ENCODE data around the gene ZBTB25.

Gene ZBTB25

DNA sequence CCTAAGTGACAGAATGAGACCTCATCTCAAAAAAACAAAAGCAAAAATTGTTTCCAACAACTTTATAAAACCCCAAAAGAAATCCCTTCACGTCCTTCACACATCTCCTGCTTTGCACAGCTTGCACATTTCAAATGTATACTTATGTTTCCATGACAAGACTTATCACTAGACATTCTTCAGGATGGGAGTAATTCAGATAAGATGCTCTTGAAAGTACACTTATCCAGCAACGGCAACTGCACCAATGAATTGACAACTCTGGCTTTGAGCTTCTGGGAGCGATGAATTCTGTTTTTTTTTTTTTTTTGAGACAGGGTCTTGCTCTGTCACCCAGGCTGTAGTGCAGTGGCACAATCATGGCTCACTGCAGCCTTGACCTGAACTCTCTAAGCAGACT, 69.1 kb downstream of the ZBTB25 start:
- no peak for DNase-seq

DNA sequence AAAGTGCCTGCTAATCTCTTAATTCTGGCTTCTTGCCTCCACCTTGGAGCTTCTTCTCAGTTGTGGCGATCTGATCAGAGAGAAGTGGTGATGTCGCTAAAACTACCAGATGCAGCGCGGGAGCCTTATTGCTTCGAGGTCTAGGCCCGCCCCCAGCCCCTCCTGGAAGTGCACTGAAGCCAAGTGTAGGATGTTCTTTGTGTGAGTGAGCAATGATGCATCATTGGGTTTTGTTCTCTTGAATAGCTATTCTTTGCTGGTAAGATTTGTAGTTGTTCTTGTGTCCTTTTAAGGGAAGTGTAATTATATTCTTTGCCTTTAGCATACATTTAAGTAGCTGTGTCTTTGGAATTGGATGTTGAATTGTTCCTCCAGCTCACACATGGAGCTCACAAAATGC, 79.7 kb downstream of the ZBTB25 start:
- no peak for DNase-seq

DNA sequence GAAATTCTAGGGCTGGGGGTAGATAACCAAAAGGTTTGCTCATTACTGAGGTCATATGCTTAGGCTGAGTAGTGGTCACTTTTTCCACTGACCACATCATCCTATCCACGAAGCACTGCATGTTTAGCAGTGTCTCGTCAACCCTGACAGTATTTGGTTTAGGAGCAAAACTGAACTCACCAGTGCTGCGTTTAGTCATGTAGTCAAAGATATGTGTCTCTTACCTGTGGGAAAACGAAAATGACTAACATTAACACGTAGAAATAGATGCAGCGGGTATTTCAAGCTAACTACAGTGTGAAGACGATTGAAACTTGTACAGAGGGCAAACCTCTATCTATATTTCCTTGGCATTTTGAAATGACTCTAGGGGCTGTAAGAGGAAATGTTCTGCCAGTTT, 80.9 kb downstream of the ZBTB25 start:
- DNase-seq = no peak

DNA sequence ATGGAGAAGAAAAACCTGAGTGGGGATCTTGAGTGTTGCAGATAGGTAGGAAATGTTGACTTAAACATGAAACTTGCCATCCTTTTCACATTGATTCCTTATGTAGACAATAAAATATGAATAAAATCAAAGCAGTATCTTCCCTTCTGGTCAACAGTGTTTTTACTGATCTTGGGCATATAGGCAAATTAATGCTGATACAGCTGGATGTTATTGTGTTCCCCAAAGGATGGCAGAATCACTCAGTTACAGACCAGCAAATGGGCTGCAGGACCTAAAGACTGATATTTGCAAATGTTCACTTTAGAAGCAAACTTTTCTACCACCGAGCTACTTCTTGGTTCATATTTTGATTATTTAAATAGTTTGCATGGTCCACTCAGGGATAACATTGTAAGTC, 81.6 kb downstream of the ZBTB25 start:
- DNase-seq = no peak

DNA sequence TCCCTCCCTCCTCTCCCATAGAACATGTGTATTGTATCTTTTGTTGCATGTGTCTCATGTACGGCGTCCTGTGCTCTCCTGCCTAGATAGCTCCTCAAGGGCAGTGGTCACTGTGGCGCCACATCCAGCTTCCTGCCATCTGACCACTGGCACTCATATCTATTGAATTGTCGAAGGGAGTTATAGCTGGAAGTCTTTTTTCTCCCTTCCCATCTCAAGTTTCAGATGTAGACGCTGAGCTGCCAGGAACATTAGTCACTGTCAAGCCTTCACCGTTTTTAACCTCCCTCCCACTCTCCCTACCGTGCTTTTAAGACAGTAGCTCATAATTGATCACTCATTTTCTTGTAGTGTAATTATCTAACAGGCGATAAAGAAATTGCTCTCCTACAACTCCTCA, 82.5 kb downstream of the ZBTB25 start:
- DNase-seq = no peak

DNA sequence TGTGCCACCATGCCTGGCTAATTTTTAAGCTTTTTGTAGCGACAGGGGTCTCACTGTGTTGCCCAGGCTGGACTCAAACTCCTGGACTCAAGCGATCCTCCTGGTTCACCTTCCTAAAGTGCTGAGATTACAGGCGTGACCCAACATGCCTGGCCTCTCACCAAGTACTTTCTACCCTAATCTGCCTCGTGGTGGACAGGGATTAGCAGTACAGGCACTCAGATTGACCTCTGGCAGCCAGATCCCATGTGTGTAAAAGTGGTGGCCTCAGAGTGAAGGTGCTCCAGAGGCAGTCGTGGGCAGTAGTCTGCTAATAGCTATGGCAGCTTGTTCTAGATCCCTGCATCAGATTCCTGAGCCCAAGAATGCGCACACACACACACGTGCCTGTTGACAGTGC, 84.6 kb downstream of the ZBTB25 start:
- no peak for DNase-seq

DNA sequence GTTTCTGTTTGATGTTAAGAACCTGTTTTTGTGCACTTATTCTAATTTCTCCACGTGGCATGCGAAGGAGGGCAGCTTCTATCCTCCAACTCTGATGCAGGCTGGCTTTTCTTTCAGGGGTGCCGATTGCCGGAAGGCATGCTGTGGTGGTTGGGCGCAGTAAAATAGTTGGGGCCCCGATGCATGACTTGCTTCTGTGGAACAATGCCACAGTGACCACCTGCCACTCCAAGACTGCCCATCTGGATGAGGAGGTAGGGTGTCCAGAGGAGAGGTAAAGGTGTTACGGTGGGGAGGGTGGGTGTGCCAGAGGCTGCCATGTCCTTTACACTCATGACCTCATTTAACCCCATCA, 85.9 kb downstream of the ZBTB25 start:
- no peak for DNase-seq

DNA sequence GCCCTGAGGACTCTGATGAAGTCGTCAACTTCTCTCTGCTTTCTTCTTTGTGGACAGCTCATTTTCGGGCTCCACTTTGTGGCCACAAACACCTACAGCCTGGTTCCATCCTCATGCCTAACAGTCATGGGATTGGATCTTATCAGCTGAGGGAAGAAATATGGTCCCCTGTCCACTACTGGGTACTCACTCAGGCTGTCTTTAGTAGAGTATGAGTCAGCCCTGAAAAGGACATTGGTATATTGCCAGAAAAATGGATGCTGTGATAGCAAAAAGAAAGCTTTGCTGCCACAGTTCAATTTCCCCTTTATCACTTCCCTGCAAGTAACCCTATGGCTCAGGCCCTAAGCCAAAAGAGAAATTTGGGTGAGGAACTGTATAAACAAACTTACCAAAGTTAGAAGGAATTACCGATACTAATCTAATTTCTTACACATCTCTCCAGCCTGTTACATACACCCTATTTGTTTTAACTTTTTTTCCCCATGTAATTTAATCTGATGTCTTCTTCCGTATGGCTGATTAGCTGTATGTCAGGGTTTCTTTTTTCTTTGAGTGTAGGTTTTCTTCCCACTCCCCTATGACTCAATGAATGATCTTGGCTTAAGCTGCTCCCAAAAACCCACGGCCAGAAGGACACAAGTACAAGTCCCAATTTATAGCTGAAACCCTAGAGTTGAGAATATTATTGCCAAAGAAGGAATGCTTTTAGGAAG, 86.4 kb downstream of the ZBTB25 start:
- DNase-seq = no peak

DNA sequence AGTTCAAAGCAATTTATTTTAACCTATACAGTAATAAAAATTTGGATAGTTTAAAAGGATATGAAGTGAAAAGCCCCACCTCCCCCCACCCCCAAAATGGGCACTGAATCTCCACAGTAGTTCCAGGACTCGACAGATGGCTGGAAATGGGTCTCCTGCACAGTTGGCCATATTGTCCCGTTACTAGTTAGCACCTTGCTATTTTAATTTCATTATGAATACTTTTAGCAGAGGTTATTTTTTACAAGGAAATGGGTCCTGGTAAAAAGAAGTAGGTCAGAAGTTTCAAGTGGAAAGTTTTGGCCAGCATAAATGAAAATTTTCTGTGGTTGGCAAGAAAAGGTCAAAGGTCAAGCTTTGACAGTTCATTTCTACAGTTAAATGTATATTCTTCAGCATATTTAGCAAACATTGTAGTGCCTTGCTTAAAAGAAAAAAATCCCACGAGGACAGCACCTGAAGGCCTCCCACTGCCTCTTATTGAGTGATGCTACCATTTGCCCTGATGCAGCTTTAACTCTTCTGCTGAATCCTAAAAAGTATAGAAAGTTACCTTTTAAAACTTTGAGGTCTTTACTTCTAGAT, 87.2 kb downstream of the ZBTB25 start:
- no peak for DNase-seq

DNA sequence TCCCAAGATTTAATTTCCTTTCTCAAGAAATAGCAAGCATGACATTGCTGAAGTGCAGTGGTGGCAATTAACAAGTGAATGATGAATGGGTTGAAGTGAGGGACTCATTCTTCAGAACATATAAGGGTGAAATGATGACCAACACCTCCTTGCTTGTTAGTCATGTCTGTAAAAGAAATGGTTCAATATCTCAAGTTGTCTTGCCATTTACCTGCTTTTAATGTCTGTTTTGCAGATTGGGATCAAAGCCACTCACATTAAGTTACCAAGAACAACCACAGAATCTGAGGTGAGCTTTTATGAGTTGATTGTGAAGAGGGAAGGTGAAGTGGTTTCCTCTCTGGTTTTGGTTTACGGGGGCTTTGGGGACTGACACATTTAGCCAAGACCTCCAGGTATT, 91.4 kb downstream of the ZBTB25 start:
- DNase-seq = no peak

DNA sequence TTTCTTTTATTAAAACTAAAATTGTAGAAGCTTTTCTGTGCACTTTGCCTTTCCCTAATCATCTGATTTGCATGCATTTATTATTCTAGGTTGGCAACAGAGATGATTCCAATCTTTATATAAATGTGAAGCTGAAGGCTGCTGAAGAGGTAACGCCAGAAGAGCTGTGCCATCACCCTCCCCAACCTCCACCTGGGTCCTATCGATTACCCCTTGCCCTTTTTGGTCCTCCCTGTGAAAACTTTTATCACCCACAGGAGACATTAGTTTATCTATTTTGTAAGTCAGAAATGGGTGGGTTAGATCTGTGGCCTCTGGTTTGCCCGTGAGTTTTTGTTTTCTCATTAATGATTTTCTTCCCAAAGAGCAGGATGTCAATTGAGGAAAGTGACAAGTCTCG, 92.6 kb downstream of the ZBTB25 start:
- DNase-seq = no peak

DNA sequence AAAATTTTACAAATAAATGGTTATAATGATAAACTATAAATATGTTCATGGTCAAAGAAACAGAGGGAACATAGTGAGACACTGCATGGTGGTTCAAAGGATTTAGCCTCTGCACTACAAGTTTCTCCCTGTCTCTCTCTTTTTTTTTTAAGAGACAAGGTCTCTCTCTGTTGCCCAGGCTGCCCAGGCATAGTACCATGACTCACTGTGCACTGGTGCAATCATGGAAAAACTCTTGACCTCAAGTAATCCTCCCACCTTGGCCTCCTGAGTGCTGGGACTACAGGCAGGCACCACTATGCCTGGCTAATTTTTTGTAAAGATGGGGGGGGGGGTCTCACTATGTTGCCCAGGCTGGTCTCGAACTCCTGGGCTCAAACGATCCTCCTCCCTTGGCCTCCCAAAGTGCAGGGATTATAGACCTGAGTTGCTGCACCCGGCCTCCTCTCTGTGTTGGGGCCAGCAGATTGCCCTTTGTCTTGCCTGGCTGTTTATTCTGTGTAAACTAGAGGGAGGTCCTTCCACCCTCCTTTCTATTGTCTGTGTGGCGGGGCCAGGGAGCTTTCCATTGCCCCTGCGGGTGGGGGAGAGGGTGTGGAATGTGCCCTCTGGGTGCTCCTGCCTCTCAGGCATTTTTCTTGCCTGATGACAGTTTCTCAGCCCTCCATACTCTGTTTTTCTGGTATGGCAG, 93.4 kb downstream of the ZBTB25 start:
- DNase-seq = no peak

DNA sequence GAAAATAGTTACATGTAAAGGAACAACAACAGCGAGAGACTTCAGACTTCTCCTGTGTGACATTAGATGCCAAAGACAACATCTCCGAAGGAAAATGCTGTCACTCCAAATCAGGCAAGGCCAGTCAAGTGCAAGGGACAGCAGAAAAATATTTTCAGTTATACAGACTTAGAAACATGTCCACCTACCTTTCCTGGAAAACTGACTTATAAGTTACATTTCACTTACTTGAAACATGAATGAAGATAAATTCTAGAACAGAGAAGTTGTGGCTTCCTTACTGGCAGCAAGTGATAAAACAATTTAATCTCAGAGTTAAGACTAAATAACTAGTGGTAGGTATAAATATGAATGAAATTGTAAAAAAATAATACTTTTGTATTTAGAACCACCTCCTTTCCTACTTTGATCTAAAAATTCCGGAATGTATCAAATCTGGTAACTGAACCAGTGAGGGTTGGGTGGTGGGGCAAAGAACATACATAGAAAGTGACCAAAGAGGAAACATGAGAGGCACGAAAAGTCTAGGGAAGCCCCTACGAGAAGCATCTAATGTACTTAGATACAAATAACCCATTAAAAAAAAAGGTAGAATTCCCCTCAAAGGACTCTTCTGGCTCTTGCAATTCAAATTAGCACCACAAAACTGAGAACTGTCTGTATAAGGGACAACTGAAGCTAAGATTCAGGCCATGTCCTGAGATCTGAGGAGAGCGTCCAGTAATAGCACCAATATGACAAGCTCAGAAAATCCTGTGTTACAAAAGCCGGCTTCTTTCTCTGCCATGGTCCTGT, 94.3 kb downstream of the ZBTB25 start:
- no peak for DNase-seq

DNA sequence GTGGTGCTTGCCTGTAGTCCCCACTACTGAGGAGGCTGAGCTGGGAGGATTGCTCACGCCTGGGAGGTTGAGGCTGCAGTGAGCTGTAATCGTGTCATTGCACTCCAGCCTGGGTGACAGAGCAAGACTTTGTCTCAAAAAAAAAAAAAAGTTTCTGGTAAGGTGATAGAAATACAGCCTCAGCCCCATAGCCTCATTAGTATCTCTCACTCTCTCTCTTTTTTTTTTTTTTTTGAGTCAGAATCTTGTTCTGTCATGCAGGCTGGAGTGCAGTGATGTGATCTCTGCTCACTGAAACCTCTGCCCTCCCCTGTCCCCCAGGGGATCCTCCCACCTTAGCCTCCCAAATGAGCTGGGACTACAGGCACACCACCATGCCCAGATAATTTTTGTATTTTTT, 96.3 kb downstream of the ZBTB25 start:
- no peak for DNase-seq

DNA sequence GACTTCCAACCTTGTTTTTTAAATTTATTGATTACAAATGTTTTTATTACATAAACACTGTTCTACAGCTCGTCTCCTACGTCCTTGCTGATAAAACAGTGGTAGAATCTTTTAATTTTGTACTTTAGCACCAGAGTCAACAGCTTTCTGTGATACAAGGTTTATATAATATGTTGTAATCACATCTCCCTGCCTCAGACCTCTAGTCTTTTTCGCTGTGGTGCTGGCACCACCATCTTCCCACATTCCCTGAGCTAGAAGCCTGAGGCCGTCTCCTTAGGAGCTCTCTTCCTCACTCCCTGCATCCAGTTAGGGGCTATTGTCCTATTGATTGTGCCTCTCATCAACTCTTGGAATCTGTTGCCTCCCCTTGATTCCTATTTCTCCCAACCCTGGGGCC, 98.3 kb downstream of the ZBTB25 start:
- DNase-seq = no peak

DNA sequence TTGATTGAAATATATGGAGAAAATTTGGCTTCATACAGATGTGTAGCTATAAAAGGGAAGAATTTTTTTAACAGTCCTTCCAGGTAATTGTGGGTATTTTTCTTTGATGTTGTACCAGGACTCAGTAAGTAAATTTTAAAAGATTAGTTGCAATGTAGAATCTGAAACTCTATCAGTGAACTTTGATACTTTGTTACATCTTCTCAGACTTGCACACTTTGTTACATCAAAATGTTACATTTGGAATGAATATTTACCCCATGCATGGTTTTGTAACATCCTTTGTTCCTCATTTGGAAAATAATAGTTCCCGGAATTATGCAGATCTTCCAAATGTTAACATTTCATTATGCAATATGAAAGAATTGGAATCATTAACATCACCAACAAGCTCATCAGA, 101.7 kb downstream of the ZBTB25 start:
- no peak for DNase-seq

DNA sequence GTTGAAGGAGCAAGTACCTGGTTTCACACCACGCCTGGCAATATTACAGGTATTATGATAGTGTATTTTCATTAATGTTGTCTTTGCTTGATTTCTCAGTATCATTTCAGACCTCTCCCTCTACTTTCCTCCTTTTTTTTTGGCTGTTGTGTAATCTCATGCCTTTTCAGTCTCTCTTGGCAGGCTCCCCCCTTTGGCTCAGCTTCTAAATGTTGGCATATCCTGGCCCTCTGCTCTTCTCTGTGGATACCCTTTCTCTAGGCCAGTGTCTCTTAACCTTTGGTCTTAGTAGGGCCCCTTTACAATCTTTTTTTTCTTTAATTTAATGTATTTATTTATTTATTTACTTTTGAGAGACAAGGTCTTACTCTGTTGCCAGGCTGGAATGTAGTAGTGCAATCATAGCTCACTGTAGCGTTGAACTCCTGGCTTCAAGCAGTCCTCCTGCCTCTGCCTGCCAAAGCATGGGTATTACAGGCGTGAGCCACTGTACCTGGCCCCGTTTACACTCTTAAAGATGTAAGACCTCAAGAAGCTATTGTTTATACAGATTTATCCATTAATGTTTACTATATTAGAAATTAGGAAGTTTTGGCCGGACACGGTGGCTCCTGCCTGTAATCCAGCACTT, 102.7 kb downstream of the ZBTB25 start:
- no peak for DNase-seq

All from NCI-H748 treated with DMSO at 0.1 percent for 48 hours (cell line).